ENCODE measurements around the gene MYH1.

The MYH1 gene

GRCh38 chr17:10457952-10458351 lies 60.4 kb downstream of the MYH1 start:
- TF ChIP-seq EGR1 (IDR thresholded peaks at IDR 0.05) (no peak), REST (IDR thresholded peaks at IDR 0.05; ENCODE audit: low read depth) (no peak), USF1 (IDR thresholded peaks at IDR 0.05) (no peak)

- TF ChIP-seq ZBTB7A (IDR thresholded peaks at IDR 0.05; ENCODE audit: low read depth), result no peak
- no peak for TF ChIP-seq CREB1 (IDR thresholded peaks at IDR 0.05; ENCODE audit: low read depth)
- no peak for TF ChIP-seq TEAD4 (IDR thresholded peaks at IDR 0.05)
- TF ChIP-seq CEBPB (IDR thresholded peaks at IDR 0.05), result no peak
- no peak for TF ChIP-seq USF1 (IDR thresholded peaks at IDR 0.05)
- TF ChIP-seq TCF12 (IDR thresholded peaks at IDR 0.05; ENCODE audit: low read depth), result no peak
- TF ChIP-seq EP300 (IDR thresholded peaks at IDR 0.05; ENCODE audit: borderline replicate concordance), result no peak
- no peak for TF ChIP-seq MAX (IDR thresholded peaks at IDR 0.05)
Measured at GRCh38 chr17:10447026-10447931, 71.1 kb downstream of the MYH1 start.
